Measurements from ENCODE around the gene SIRPA. TPM values are rescaled to one million over a fixed set of nuclear protein-coding genes. Genes with fewer than 3 reads are reported as not detected.

The SIRPA gene
- total RNA-seq, 3 donors from 2014 or later (not counting 1 experiment from before 2014, with no cell fraction given), result 1.3 to 7.5 (median 2.3) TPM

- no peaks in the 10 kb centered on the region for H3K9me3 Mint-ChIP-seq
- 65% methylated on average over 5 of the region's 5 CpGs for WGBS (ENCODE audit: insufficient coverage)
- Histone ChIP-seq H3K27ac (ENCODE audit: low read length) (no peak overlapping the region), H3K4me3 (ENCODE audit: low read length) (no peak overlapping the region), H3K27me3 (ENCODE audit: control insufficient read depth, insufficient read depth, low read length) (no peaks in the 10 kb centered on the region), H3K36me3 (ENCODE audit: control insufficient read depth, insufficient read depth, low read length) (no peaks in the 10 kb centered on the region), H3K4me1 (ENCODE audit: control insufficient read depth, insufficient read depth, low read length) (peaks cover 9% of the 10 kb centered on the region), H3K9me3 (ENCODE audit: control insufficient read depth, insufficient read depth, low read length) (no peaks in the 10 kb centered on the region)
- DNase-seq, result no peak
- H3K4me3 Mint-ChIP-seq, result no peak overlapping the region
- no peak for ATAC-seq
- no peaks in the 10 kb centered on the region for H3K4me1 Mint-ChIP-seq
- intact Hi-C loops (cut with micrococcal nuclease), result no loop called here
- TF ChIP-seq CTCF (IDR thresholded peaks at IDR 0.05), result no peak
- H3K36me3 Mint-ChIP-seq, result no peaks in the 10 kb centered on the region
- H3K27me3 Mint-ChIP-seq (ENCODE audit: low read depth in 2 of 2), result peaks cover 0 to 8% of the 10 kb centered on the region in 2 donors
- no peak overlapping the region for H3K27ac Mint-ChIP-seq
Observed at GRCh38 chr20:1940581-1940980, 45.4 kb downstream of the SIRPA start.

- intact Hi-C loops (cut with micrococcal nuclease), result no loop called here
- Histone ChIP-seq H3K36me3 (ENCODE audit: control insufficient read depth, insufficient read depth, low read length) (no peaks in the 10 kb centered on the region), H3K27me3 (ENCODE audit: control insufficient read depth, insufficient read depth, low read length) (no peaks in the 10 kb centered on the region), H3K4me1 (ENCODE audit: control insufficient read depth, insufficient read depth, low read length) (peaks cover 9% of the 10 kb centered on the region), H3K9me3 (ENCODE audit: control insufficient read depth, insufficient read depth, low read length) (no peaks in the 10 kb centered on the region), H3K4me3 (ENCODE audit: low read length) (no peak overlapping the region), H3K27ac (ENCODE audit: low read length) (no peak overlapping the region)
- H3K9me3 Mint-ChIP-seq, result no peaks in the 10 kb centered on the region
- peaks cover 1 to 8% of the 10 kb centered on the region in 2 donors for H3K27me3 Mint-ChIP-seq (ENCODE audit: low read depth in 2 of 2)
- DNase-seq (no peak), ATAC-seq (no peak)
- no peaks in the 10 kb centered on the region for H3K36me3 Mint-ChIP-seq
- 88% methylated on average over 8 of the region's 8 CpGs for whole genome bisulfite sequencing (ENCODE audit: insufficient coverage)
- H3K4me1 Mint-ChIP-seq, result no peaks in the 10 kb centered on the region
- no peak overlapping the region for H3K4me3 Mint-ChIP-seq
- no peak for TF ChIP-seq CTCF (IDR thresholded peaks at IDR 0.05)
- no peak overlapping the region for H3K27ac Mint-ChIP-seq
Observed at GRCh38 chr20:1941226-1941625, 46.0 kb downstream of the SIRPA start.

- Histone ChIP-seq H3K4me3 (ENCODE audit: low read length) (no peak overlapping the region), H3K4me1 (ENCODE audit: control insufficient read depth, insufficient read depth, low read length) (peaks cover 9% of the 10 kb centered on the region), H3K27ac (ENCODE audit: low read length) (no peak overlapping the region), H3K9me3 (ENCODE audit: control insufficient read depth, insufficient read depth, low read length) (no peaks in the 10 kb centered on the region), H3K27me3 (ENCODE audit: control insufficient read depth, insufficient read depth, low read length) (no peaks in the 10 kb centered on the region), H3K36me3 (ENCODE audit: control insufficient read depth, insufficient read depth, low read length) (no peaks in the 10 kb centered on the region)
- no peak for TF ChIP-seq CTCF (IDR thresholded peaks at IDR 0.05)
- H3K36me3 Mint-ChIP-seq, result no peaks in the 10 kb centered on the region
- H3K4me1 Mint-ChIP-seq, result no peaks in the 10 kb centered on the region
- H3K27ac Mint-ChIP-seq, result no peak overlapping the region
- ATAC-seq (no peak), DNase-seq (no peak)
- whole genome bisulfite sequencing (ENCODE audit: insufficient coverage), result 92% methylated on average over 7 of the region's 7 CpGs
- intact Hi-C loops (cut with micrococcal nuclease), result no loop called here
- H3K4me3 Mint-ChIP-seq, result no peak overlapping the region
- H3K9me3 Mint-ChIP-seq, result no peaks in the 10 kb centered on the region
- H3K27me3 Mint-ChIP-seq (ENCODE audit: low read depth in 2 of 2), result peaks cover 9 to 12% of the 10 kb centered on the region in 2 donors
Observed at GRCh38 chr20:1942061-1942460, 46.9 kb downstream of the SIRPA start.

GRCh38 chr20:1942486-1943274, 47.5 kb downstream of the SIRPA start:
- intact Hi-C loops (cut with micrococcal nuclease), result no loop called here
- no peak overlapping the region for H3K27ac Mint-ChIP-seq

More at GRCh38 chr20:1942486-1943274, 47.5 kb downstream of the SIRPA start:
- no peaks in the 10 kb centered on the region for H3K4me1 Mint-ChIP-seq
- TF ChIP-seq CTCF (IDR thresholded peaks at IDR 0.05), result no peak
- H3K36me3 Mint-ChIP-seq, result no peaks in the 10 kb centered on the region
- H3K4me3 Mint-ChIP-seq, result no peak overlapping the region
- no peaks in the 10 kb centered on the region for H3K9me3 Mint-ChIP-seq
- H3K4me1 ChIP-seq (ENCODE audit: control insufficient read depth, insufficient read depth, low read length), result peaks cover 9% of the 10 kb centered on the region
- ATAC-seq (no peak), DNase-seq (no peak)
- 85% methylated on average over 13 of the region's 13 CpGs for whole genome bisulfite sequencing (ENCODE audit: insufficient coverage)
- peaks cover 14 to 16% of the 10 kb centered on the region in 2 donors for H3K27me3 Mint-ChIP-seq (ENCODE audit: low read depth in 2 of 2)
- no peaks in the 10 kb centered on the region for H3K27me3 ChIP-seq (ENCODE audit: control insufficient read depth, insufficient read depth, low read length)
- no peak overlapping the region for H3K4me3 ChIP-seq (ENCODE audit: low read length)
- no peaks in the 10 kb centered on the region for H3K36me3 ChIP-seq (ENCODE audit: control insufficient read depth, insufficient read depth, low read length)
- H3K9me3 ChIP-seq (ENCODE audit: control insufficient read depth, insufficient read depth, low read length), result no peaks in the 10 kb centered on the region
- no peak overlapping the region for H3K27ac ChIP-seq (ENCODE audit: low read length)

Data from natural killer cell (primary cell).